Tibial artery (tissue), 4 donors: ENCODE results near the gene DBH.

Experiments
- DNase-seq, 2 donors: peaks; one replicate each; pipeline ENCODE4 v3.0.0-alpha.2; 2019
- H3K27ac ChIP-seq, 2 donors: fragments of 200-600 bp; sonication (generic) in 1 of 2; 1 replicate in 1 of 2; 2 replicates in 1 of 2; pipeline ENCODE4 v1.5.1; 2018 to 2019; ENCODE audit warnings: mild to moderate bottlenecking in 1 of 2
- H3K27me3 ChIP-seq, 2 donors: fragments of 200-600 bp; sonication (generic) in 1 of 2; one replicate each; pipeline versions ENCODE4 v1.5.1 to v1.6.0; 2016 to 2019
- H3K36me3 ChIP-seq, 3 donors: fragments of 200-600 bp; sonication (generic) in 2 of 3; one replicate each; pipeline ENCODE4 v1.5.1; 2016 to 2019; ENCODE audit warnings: mild to moderate bottlenecking in 2 of 3
- H3K4me1 ChIP-seq, 4 donors: fragments of 200-600 bp; sonication (generic) in 2 of 4; 1 replicate in 3 of 4; 2 replicates in 1 of 4; pipeline ENCODE4 v1.5.1; 2016 to 2019
- H3K4me3 ChIP-seq, 2 donors: fragments of 200-600 bp; sonication (generic) in 1 of 2; 1 replicate in 1 of 2; 2 replicates in 1 of 2; pipeline ENCODE4 v1.5.1; 2018 to 2019; ENCODE audit warnings: mild to moderate bottlenecking in 2 of 2
- H3K9me3 ChIP-seq, 3 donors: fragments of 200-600 bp; sonication (generic) in 1 of 3; one replicate each; pipeline ENCODE4 v1.5.1; 2016 to 2019
- CTCF ChIP-seq, 2 experiments: fragments of 200-600 bp in 1 of 2; fragments of 450-650 bp in 1 of 2; IDR thresholded peaks; one replicate each; pipeline ENCODE4 v1.5.1; 2017 to 2019; ENCODE audit warnings: antibody characterized with exemption in 2 of 2, mild to moderate bottlenecking in 1 of 2, moderate library complexity in 1 of 2
- intact Hi-C: fragments of 100-400 bp; cut with DNase I; formaldehyde crosslinking; loops from one replicate; pipeline ENCODE4 v1.15.0; 2023; ENCODE audit warnings: low total_unique reads

DBH gene

DNA sequence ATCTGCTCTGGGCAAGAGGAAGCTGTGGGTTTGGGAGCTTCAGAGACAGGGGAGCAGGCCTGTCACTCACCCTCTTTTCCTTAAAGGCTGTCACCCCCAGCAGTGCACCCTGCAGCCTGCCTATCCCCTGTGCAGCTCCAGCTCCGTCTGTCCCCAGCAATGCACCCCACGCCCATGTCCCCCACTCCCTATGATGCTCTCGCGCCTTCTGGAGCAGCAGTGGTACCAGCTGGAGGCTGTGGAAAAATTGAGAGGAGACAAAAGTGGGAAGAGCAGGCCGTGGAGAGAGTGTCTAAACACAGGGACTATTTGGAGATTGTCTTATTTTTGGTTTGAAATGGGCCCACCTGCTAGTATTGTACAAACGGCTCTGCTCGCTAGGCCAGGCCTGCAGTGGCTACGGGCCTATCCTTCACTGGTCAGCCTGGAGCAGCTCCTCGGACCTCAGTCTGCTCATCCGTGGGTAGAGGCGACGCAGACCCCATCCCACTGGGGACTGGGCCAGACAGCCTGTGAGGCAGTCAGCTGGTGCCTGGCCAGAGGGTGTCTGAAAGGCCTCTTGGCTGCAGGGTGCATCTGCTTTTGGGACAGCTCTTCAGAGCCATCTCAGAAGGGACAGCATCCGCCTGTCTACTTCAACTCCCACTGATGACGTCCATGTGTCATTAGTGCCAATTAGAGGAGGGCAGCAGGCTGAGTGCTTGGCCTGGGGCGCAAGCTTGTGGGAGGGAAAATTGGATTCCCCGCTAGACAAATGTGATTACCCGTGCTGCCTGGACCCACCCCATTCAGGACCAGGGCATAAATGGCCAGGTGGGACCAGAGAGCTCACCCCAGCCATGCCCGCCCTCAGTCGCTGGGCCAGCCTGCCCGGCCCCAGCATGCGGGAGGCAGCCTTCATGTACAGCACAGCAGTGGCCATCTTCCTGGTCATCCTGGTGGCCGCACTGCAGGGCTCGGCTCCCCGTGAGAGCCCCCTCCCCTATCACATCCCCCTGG lies at the start of gene DBH:
DBH (plus strand) TSS at position 831 of the 999 bp plus-strand sequence; CDS start at position 840, 9 bp downstream.
- intact Hi-C loops = no loop called here
- no peak for TF ChIP-seq CTCF (IDR thresholded peaks at IDR 0.05)
- H3K4me1 ChIP-seq = no peaks in the 10 kb centered on the region
- H3K27ac ChIP-seq = no peak within 1 kb of the TSS
- peaks cover 0 to 81% of the 10 kb centered on the region in 2 donors for H3K27me3 ChIP-seq
- DNase-seq = no peak
- H3K9me3 ChIP-seq = no peaks in the 10 kb centered on the region
- no peak within 1 kb of the TSS for H3K4me3 ChIP-seq
- no peaks in the 10 kb centered on the region for H3K36me3 ChIP-seq

GRCh38 chr9:133587051-133587450 lies 49.1 kb upstream of the DBH start:
- no peak for TF ChIP-seq CTCF (IDR thresholded peaks at IDR 0.05)
- Histone ChIP-seq H3K27ac (no peak overlapping the region), H3K4me1 (peaks cover 0 to 23% (median 17%) of the 10 kb centered on the region in 4 donors), H3K9me3 (no peaks in the 10 kb centered on the region), H3K4me3 (no peak overlapping the region), H3K36me3 (no peaks in the 10 kb centered on the region), H3K27me3 (peaks cover 0 to 80% of the 10 kb centered on the region in 2 donors)
- DNase-seq = no peak
- intact Hi-C loops = no loop called here

DNA sequence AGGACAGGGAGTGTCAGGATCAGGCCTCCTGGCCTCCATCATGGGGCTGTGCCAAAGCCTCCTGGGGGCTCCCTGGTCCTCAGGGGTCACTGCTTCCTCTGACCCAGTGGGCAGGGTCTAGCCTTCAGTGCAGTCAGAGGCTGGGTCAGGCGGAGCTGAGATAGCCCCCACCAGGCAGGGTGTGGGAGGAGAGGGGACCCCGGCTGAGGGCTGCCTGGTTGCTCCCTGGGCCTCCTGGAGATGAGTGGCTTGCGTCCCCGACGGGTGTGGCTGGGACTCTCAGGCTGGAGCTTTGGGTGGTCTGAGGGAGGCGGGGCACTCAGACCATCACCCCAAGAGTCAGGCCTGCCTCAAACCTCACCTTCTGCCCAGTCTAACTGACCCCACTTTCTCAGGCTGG lies 48.7 kb upstream of the DBH start:
- peaks cover 0 to 80% of the 10 kb centered on the region in 2 donors for H3K27me3 ChIP-seq
- H3K4me3 ChIP-seq = no peak overlapping the region
- H3K4me1 ChIP-seq = peaks cover 0 to 23% (median 17%) of the 10 kb centered on the region in 4 donors
- H3K9me3 ChIP-seq = no peaks in the 10 kb centered on the region
- TF ChIP-seq CTCF (IDR thresholded peaks at IDR 0.05) = no peak
- no peaks in the 10 kb centered on the region for H3K36me3 ChIP-seq
- no peak overlapping the region for H3K27ac ChIP-seq
- no peak for DNase-seq
- intact Hi-C loops = no loop called here

GRCh38 chr9:133589454-133590227 lies 46.5 kb upstream of the DBH start:
- no peak for TF ChIP-seq CTCF (IDR thresholded peaks at IDR 0.05)
- Histone ChIP-seq H3K27me3 (peaks cover 0 to 78% of the 10 kb centered on the region in 2 donors), H3K4me3 (no peak overlapping the region), H3K27ac (no peak overlapping the region), H3K9me3 (no peaks in the 10 kb centered on the region), H3K36me3 (no peaks in the 10 kb centered on the region), H3K4me1 (peaks cover 0 to 15% (median 12%) of the 10 kb centered on the region in 4 donors)
- intact Hi-C loops = no loop called here
- DNase-seq = no peak

DNA sequence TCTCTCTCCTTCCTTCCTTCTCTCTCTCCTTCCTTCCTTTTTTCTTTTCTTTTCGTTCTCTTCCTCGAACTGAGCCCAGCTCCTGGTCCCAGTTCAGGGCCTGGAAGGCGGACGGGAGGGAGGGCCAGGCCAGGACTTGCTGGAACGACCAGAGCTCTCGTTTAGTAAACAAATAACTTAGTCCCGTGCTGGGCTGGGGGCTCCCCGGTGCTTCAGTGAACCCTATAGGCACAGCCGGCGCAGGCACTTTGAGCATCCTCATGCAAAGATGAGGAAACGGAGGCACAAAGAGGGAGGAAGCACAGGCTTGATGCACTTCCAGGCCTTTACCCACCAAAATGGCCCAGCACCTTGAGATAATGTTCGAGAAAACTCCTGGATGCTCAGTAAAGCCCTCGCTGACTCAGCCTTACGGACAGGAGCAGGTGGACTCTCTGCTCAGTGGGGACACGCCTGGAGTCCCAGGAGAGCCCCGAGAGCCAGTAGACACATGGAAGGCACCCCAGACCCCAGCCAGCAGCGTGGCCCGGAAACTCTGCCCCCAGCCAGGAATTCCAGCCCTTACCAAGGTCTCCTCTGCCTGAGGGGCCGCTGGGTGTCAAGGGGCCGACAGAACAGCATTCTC lies 45.8 kb upstream of the DBH start:
- DNase-seq = no peak
- Histone ChIP-seq H3K27me3 (peaks cover 0 to 79% of the 10 kb centered on the region in 2 donors), H3K27ac (no peak overlapping the region), H3K4me1 (peaks cover 0 to 8% (median 6%) of the 10 kb centered on the region in 4 donors), H3K9me3 (no peaks in the 10 kb centered on the region), H3K4me3 (no peak overlapping the region), H3K36me3 (no peaks in the 10 kb centered on the region)
- intact Hi-C loops = no loop called here
- no peak for TF ChIP-seq CTCF (IDR thresholded peaks at IDR 0.05)
